GM12801 (cell line): Measurements from ENCODE around the gene VTI1A.

Experiments
- TF ChIP-seq, protein P1 (sequence below): IDR thresholded peaks from one replicate; pipeline ENCODE4 v1.5.1; 2011; ENCODE audit warnings: control low read depth; ENCODE audit not compliant: insufficient read length; ENCODE audit errors: extremely low read depth

Gene VTI1A

GRCh38 chr10:112807013-112807412, 360.0 kb downstream of the VTI1A start:
- TF ChIP-seq, protein P1, sequence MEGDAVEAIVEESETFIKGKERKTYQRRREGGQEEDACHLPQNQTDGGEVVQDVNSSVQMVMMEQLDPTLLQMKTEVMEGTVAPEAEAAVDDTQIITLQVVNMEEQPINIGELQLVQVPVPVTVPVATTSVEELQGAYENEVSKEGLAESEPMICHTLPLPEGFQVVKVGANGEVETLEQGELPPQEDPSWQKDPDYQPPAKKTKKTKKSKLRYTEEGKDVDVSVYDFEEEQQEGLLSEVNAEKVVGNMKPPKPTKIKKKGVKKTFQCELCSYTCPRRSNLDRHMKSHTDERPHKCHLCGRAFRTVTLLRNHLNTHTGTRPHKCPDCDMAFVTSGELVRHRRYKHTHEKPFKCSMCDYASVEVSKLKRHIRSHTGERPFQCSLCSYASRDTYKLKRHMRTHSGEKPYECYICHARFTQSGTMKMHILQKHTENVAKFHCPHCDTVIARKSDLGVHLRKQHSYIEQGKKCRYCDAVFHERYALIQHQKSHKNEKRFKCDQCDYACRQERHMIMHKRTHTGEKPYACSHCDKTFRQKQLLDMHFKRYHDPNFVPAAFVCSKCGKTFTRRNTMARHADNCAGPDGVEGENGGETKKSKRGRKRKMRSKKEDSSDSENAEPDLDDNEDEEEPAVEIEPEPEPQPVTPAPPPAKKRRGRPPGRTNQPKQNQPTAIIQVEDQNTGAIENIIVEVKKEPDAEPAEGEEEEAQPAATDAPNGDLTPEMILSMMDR: no peak

DNA sequence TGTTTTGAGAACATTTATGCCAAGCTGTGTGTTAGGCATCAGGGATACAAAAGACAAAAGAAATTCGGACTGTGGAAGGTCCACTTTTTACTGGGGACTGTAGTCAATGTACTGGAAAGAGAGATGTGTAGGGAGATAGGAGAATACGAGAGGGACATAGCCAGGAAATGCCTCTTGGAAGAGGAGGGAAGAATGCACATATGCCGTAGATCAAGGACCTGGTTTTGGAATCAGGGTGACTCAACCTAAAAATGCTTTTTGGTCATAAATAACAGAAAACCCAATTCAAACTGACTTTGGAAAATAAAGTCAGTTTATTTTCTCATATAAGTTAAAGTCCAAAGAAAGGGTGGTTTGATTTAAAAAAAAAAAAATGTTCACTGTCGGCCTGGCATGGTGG, 362.7 kb downstream of the VTI1A start:
- TF ChIP-seq, protein P1: no peak

GRCh38 chr10:112810711-112811151, 363.7 kb downstream of the VTI1A start:
- TF ChIP-seq, protein P1: no peak

GRCh38 chr10:112811741-112812551, 364.9 kb downstream of the VTI1A start:
- TF ChIP-seq, protein P1: no peak

DNA sequence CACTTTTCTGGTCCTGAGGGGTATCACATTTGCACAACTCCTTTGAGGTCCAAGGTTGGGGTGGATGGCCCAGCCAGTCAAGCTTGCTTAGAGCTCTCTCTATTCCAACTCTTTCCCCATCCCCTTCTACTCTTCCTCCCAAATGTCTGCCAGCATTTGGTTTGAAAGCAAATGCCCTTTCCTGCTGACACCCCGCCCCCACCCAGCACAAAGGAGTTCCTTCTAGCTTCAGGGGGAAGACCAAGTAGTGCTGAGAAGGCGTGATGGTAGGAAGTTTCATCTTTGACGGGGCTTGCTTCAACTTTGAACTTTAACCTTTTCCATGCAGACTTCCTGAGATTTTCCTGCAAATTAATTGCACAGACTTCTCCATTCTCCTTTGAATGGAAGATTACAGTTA, 365.6 kb downstream of the VTI1A start:
- TF ChIP-seq, protein P1: no peak

- TF ChIP-seq, protein P1: no peak
Observed at GRCh38 chr10:112813866-112814591, 367.0 kb downstream of the VTI1A start.

DNA sequence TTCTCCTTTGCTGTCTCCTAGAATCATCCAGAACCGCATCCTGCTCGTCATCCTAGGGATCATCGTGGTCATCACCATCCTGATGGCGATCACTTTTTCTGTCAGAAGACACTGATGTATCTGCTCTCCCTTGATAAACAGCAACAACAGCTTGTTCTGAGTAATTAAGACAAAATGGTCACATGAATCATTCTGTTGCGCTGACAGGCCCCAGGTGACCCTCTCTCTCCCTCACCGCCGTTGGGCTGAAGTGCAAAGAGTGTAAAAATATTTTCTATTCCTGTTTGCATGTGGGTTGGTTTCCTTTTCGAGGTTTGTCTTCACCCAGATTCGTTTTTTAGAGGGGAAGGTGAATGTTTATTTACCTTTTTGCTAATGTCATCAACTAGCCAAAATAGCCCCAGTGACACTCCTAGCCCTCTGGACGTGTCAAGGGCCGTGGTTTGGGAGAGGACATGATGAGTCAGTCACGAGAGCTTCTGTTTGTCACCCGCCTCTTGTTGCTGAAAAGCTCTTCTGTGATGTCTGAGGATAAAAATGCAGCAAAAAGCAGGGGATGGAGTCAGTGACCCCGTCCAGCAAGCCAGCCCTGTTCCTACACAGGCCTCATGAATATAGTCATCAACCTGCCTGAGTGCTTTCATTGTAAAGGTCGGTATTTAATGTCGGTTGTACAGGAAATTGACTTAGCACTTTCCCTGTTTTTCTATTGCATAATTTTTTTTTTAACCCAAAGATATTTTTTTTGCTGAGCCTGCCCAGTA, 368.4 kb downstream of the VTI1A start:
- TF ChIP-seq, protein P1: no peak
